ENCODE measurements around the gene EDA. TPM values are rescaled to one million over a fixed set of nuclear protein-coding genes. Genes with fewer than 3 reads are reported as not detected.

Gene EDA
- total and polyA plus RNA-seq, 2 donors (not counting 1 experiment from before 2014, with no cell fraction given), result 0.04 to 1.2 TPM

DNA sequence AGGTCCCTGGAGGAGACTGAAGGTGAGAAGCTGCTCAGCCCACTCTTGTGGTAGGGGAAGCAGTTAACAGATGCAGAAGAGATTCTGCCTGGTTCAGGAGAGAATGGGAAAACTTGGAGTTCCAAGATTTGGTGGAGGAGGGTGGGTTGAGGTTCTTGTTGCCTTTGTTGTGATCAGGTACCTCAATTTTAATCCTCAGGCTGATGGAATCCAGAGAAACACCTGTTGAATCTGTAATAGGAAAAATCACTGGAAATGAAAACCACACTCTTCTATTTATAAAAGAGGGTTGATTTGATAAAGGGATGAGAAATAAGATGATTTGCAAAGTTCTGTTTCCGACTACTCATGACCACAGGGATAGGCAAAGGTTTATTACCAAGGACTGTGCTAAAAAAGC, 132.1 kb downstream of the EDA start:
- Histone ChIP-seq H3K4me1 (ENCODE audit: control insufficient read depth in 2 of 2, insufficient read depth in 2 of 2, low read length in 2 of 2) (no peaks in the 10 kb centered on the region), H3K36me3 (replicated peaks in 1 of 2; ENCODE audit: control extremely low read depth in 1 of 2, control insufficient read depth in 1 of 2, extremely low read depth in 1 of 2, insufficient read depth in 2 of 2, low read length in 1 of 2) (no peaks in the 10 kb centered on the region), H3K9me3 (ENCODE audit: control extremely low read depth in 1 of 3, control insufficient read depth in 2 of 3, insufficient read depth in 1 of 3, low read length in 2 of 3) (no peaks in the 10 kb centered on the region), H3K4me3 (ENCODE audit: control extremely low read depth in 1 of 5, extremely low read depth in 1 of 5, insufficient read depth in 1 of 5, low read depth in 2 of 5, low read length in 4 of 5) (no peak overlapping the region), H3K79me2 (ENCODE audit: control insufficient read depth, insufficient read depth, low read length) (no peaks in the 10 kb centered on the region), H2AFZ (ENCODE audit: insufficient read depth, low read depth, low read length, poor library complexity, severe bottlenecking) (no peak overlapping the region), H3K9ac (ENCODE audit: low read length) (no peak overlapping the region), H3K4me2 (replicated peaks; ENCODE audit: low read depth, low read length, poor library complexity, severe bottlenecking) (no peak overlapping the region), H3K27ac (ENCODE audit: low read length in 2 of 2) (no peak overlapping the region), H3K27me3 (replicated peaks in 1 of 4; ENCODE audit: control extremely low read depth in 1 of 4, control insufficient read depth in 3 of 4, insufficient read depth in 4 of 4, low read length in 3 of 4) (no peaks in the 10 kb centered on the region), H4K20me1 (ENCODE audit: control insufficient read depth, insufficient read depth, low read length, poor library complexity, severe bottlenecking) (no peaks in the 10 kb centered on the region)
- Mint-ChIP-seq H3K4me1 (no peaks in the 10 kb centered on the region), H3K27ac (no peak overlapping the region), H3K4me3 (no peak overlapping the region), H3K9me3 (ENCODE audit: insufficient read depth) (no peaks in the 10 kb centered on the region), H3K27me3 (no peaks in the 10 kb centered on the region)
- DNase-seq (no peak), ATAC-seq (ENCODE audit: low read depth) (no peak)
- no CpG with 5 or more reads among the region's 1 CpG for WGBS (ENCODE audit: insufficient coverage)
- POLR2A ChIA-PET, result no interaction called here
- CTCF ChIA-PET, result no interaction called here
- no peak for TF ChIP-seq EZH2 (IDR thresholded peaks at IDR 0.05; ENCODE audit: borderline replicate concordance, insufficient read depth, low read depth, low read length, poor library complexity, severe bottlenecking)
- TF ChIP-seq, protein P1, sequence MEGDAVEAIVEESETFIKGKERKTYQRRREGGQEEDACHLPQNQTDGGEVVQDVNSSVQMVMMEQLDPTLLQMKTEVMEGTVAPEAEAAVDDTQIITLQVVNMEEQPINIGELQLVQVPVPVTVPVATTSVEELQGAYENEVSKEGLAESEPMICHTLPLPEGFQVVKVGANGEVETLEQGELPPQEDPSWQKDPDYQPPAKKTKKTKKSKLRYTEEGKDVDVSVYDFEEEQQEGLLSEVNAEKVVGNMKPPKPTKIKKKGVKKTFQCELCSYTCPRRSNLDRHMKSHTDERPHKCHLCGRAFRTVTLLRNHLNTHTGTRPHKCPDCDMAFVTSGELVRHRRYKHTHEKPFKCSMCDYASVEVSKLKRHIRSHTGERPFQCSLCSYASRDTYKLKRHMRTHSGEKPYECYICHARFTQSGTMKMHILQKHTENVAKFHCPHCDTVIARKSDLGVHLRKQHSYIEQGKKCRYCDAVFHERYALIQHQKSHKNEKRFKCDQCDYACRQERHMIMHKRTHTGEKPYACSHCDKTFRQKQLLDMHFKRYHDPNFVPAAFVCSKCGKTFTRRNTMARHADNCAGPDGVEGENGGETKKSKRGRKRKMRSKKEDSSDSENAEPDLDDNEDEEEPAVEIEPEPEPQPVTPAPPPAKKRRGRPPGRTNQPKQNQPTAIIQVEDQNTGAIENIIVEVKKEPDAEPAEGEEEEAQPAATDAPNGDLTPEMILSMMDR (IDR thresholded peaks at IDR 0.05), result no peak
- intact Hi-C loops (cut with micrococcal nuclease), result no loop called here

DNA sequence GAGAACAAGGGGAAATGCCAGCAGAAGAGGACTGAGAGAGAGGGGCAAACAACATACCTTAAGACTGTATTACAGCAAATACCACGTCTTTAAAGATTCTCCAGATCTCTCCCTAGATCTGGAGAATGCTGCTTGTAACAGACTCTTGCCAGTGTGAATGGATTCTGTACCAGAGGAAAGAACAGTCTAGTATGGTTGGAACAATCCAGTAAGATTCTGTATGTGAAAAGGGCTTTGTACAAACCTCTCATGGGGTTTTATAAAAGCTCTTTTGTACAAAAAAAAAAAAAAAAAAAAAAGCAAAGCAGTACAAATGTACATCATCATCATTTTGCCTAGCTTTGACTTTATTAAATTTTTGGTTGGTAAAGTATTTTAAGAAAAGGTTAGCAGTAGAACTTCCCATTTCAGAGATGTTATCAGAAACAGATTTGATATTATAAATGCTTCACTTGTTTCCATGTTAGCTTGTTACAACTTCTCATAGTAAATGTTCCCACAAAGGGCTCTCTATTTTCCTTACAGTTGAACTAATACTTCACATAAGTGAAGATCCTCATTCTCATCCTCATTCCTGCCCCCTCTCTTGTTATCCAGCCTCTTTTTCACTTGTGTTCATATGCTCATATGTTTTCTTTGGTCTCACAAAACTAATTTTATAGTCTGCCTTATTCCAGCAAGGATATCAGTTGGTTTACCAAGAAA, 144.2 kb downstream of the EDA start:
- intact Hi-C loops (cut with micrococcal nuclease), result no loop called here
- H3K4me1 ChIP-seq (ENCODE audit: control insufficient read depth in 2 of 2, insufficient read depth in 2 of 2, low read length in 2 of 2), result no peaks in the 10 kb centered on the region
- ATAC-seq (ENCODE audit: low read depth) (no peak), DNase-seq (no peak)
- no peak overlapping the region for H3K27ac Mint-ChIP-seq
- no peak overlapping the region for H2AFZ ChIP-seq (ENCODE audit: insufficient read depth, low read depth, low read length, poor library complexity, severe bottlenecking)
- no peaks in the 10 kb centered on the region for H3K79me2 ChIP-seq (ENCODE audit: control insufficient read depth, insufficient read depth, low read length)
- H3K4me1 Mint-ChIP-seq, result no peaks in the 10 kb centered on the region
- no peaks in the 10 kb centered on the region for H3K27me3 Mint-ChIP-seq
- WGBS (ENCODE audit: insufficient coverage), result no CpG with 5 or more reads among the region's 1 CpG
- no peaks in the 10 kb centered on the region for H4K20me1 ChIP-seq (ENCODE audit: control insufficient read depth, insufficient read depth, low read length, poor library complexity, severe bottlenecking)
- H3K27me3 ChIP-seq (replicated peaks in 1 of 4; ENCODE audit: control extremely low read depth in 1 of 4, control insufficient read depth in 3 of 4, insufficient read depth in 4 of 4, low read length in 3 of 4), result no peaks in the 10 kb centered on the region
- H3K27ac ChIP-seq (ENCODE audit: low read length in 2 of 2), result no peak overlapping the region
- H3K9ac ChIP-seq (ENCODE audit: low read length), result no peak overlapping the region
- H3K4me2 ChIP-seq (replicated peaks; ENCODE audit: low read depth, low read length, poor library complexity, severe bottlenecking), result no peak overlapping the region
- H3K9me3 Mint-ChIP-seq (ENCODE audit: insufficient read depth), result no peaks in the 10 kb centered on the region
- ChIA-PET CTCF (no interaction called here), POLR2A (no interaction called here)
- peaks cover 0 to 5% (median 0%) of the 10 kb centered on the region in 3 donors for H3K9me3 ChIP-seq (ENCODE audit: control extremely low read depth in 1 of 3, control insufficient read depth in 2 of 3, insufficient read depth in 1 of 3, low read length in 2 of 3)
- no peak overlapping the region for H3K4me3 Mint-ChIP-seq
- H3K4me3 ChIP-seq (ENCODE audit: control extremely low read depth in 1 of 5, extremely low read depth in 1 of 5, insufficient read depth in 1 of 5, low read depth in 2 of 5, low read length in 4 of 5), result no peak overlapping the region
- TF ChIP-seq, protein P1 (IDR thresholded peaks at IDR 0.05), result no peak
- TF ChIP-seq EZH2 (IDR thresholded peaks at IDR 0.05; ENCODE audit: borderline replicate concordance, insufficient read depth, low read depth, low read length, poor library complexity, severe bottlenecking), result no peak
- H3K36me3 ChIP-seq (replicated peaks in 1 of 2; ENCODE audit: control extremely low read depth in 1 of 2, control insufficient read depth in 1 of 2, extremely low read depth in 1 of 2, insufficient read depth in 2 of 2, low read length in 1 of 2), result no peaks in the 10 kb centered on the region
